SU-DHL-6 (cell line): ENCODE results near the gene ANKRD44.

ENCODE experiments used
- EZH2phosphoT487 ChIP-seq: fragments of 200-600 bp; sonication (generic), shearing (Covaris generic); conservative IDR thresholded peaks from 2 replicates; pipeline ENCODE4 v1.6.1; 2018; ENCODE audit warnings: mild to moderate bottlenecking, antibody characterized with exemption, low read length, moderate library complexity, mixed read lengths
- TF ChIP-seq, protein P1 (sequence below): fragments of 200-600 bp; sonication (generic); IDR thresholded peaks from one replicate; pipeline ENCODE4 v1.5.1; 2017; ENCODE audit warnings: antibody characterized with exemption, mild to moderate bottlenecking, low read length, moderate library complexity; ENCODE audit not compliant: insufficient read depth, poor library complexity, severe bottlenecking

DNA sequence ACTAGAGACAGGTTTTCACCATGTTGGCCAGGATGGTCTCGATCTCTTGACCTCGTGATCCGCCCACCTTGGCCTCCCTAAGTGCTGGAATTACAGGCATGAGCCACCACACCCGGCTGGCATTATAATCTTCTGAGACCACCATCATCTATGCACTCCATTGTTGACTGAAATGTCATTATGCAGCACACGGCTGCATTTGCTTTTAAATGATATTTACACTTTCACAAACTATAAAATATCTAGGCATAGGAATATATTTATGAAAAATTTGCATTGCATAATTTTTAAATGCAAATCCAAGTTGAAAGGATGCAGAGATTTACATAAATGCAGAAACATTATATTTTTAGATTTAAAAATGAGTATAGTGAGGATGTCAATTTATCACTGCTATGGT is 30.0 kb upstream of the ANKRD44 start:
- TF ChIP-seq, protein P1, sequence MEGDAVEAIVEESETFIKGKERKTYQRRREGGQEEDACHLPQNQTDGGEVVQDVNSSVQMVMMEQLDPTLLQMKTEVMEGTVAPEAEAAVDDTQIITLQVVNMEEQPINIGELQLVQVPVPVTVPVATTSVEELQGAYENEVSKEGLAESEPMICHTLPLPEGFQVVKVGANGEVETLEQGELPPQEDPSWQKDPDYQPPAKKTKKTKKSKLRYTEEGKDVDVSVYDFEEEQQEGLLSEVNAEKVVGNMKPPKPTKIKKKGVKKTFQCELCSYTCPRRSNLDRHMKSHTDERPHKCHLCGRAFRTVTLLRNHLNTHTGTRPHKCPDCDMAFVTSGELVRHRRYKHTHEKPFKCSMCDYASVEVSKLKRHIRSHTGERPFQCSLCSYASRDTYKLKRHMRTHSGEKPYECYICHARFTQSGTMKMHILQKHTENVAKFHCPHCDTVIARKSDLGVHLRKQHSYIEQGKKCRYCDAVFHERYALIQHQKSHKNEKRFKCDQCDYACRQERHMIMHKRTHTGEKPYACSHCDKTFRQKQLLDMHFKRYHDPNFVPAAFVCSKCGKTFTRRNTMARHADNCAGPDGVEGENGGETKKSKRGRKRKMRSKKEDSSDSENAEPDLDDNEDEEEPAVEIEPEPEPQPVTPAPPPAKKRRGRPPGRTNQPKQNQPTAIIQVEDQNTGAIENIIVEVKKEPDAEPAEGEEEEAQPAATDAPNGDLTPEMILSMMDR, result no peak
- TF ChIP-seq EZH2phosphoT487, result no peak
